HFF-Myc (cell line): Measurements from ENCODE around the gene MCM9.
"Not testable (repeated sequence)": the region's sequence is repeated elsewhere in the genome, so short reads cannot be mapped to it uniquely, and the experiment has no call there.

Source experiments
- DNase-seq: peaks from one replicate; pipeline ENCODE4 v3.0.0-alpha.2; 2011; ENCODE audit warnings: low read depth; ENCODE audit errors: extremely low read depth
- H3K4me3 ChIP-seq: replicated peaks from 2 replicates; pipeline ENCODE4 v1.5.1; 2011; ENCODE audit warnings: low read depth, mild to moderate bottlenecking, control low read depth, low read length
- TF ChIP-seq, protein P1 (sequence below): IDR thresholded peaks from 2 replicates; pipeline ENCODE4 v1.5.1; 2012; ENCODE audit warnings: mild to moderate bottlenecking, low read depth, low read length, control low read depth; ENCODE audit errors: missing control alignments

The MCM9 gene

DNA sequence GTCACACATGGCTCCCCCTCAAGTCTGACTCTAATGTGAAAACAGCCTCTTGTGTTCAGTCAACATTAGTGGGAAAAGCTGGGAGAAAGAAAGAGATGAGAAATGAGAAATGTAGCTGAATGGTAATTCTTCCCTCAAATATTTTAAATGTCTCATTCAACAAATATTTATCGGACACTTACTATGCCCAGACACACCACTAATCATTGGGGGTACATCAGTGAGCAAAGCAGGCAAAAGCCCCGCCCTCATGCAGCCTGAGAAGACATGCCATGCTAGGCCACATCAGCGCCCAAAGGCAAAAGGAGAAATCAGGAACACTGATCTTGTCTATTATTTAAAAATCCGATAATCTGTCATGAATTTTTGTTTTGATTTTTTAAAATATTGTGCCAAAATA, 130.9 kb downstream of the MCM9 start:
- DNase-seq, result no peak
- H3K4me3 ChIP-seq, result no peak overlapping the region
- TF ChIP-seq, protein P1, sequence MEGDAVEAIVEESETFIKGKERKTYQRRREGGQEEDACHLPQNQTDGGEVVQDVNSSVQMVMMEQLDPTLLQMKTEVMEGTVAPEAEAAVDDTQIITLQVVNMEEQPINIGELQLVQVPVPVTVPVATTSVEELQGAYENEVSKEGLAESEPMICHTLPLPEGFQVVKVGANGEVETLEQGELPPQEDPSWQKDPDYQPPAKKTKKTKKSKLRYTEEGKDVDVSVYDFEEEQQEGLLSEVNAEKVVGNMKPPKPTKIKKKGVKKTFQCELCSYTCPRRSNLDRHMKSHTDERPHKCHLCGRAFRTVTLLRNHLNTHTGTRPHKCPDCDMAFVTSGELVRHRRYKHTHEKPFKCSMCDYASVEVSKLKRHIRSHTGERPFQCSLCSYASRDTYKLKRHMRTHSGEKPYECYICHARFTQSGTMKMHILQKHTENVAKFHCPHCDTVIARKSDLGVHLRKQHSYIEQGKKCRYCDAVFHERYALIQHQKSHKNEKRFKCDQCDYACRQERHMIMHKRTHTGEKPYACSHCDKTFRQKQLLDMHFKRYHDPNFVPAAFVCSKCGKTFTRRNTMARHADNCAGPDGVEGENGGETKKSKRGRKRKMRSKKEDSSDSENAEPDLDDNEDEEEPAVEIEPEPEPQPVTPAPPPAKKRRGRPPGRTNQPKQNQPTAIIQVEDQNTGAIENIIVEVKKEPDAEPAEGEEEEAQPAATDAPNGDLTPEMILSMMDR, result no peak

DNA sequence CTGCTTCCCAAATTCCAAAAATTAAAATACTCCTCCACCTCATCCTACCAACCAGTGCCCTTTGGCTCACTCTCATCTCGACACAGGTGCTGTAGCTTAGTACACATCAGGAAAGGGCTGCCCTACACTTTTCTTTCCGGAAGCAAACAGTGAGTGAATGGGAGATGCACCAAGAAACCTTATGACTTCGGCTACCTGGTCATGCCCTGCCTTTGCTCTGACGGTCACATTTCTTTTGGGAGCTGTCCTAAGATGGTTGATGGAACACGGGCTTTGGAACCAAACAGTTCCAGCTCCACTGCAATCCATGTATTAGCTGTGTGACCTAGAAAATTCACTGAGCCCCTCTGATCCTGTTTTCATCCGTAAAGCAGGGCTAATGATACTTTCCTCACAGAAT, 133.7 kb downstream of the MCM9 start:
- no peak for DNase-seq
- TF ChIP-seq, protein P1, result no peak
- H3K4me3 ChIP-seq, result no peak overlapping the region

DNA sequence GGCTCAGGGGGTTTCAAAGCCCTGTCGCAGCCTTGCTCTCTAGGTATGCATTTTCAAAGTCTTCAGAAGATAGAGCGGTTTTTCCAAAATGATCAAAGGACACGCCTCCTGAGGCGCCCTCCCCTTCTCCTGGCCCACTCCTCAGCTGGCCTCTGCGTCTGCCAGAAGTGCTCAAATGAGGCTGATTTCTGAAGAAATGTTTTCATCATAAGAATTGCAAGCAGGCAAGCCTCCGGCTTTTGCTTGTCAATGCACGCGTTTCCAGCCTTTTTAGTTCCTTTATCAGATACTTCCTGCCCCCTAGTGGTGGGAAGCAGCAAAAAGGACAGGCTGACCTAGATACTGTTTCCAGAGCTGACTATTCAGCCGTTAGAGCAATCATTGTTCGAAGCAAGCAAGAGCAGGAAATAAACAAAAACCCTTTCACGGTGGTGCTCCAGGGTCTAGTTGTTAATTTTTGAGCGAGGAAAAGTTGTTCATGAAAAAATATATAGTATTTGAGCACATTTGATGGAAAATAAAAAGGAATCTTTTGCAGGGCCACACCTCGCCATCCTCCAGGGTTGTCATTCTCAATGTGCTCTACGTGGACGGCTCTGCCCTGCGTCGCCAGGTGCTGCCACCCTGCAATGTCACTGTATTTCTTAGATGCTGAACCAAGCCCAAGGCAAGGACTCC, 134.4 kb downstream of the MCM9 start:
- TF ChIP-seq, protein P1, result peak; percentile 92
- H3K4me3 ChIP-seq, result no peak overlapping the region
- peak; percentile 69 for DNase-seq

DNA sequence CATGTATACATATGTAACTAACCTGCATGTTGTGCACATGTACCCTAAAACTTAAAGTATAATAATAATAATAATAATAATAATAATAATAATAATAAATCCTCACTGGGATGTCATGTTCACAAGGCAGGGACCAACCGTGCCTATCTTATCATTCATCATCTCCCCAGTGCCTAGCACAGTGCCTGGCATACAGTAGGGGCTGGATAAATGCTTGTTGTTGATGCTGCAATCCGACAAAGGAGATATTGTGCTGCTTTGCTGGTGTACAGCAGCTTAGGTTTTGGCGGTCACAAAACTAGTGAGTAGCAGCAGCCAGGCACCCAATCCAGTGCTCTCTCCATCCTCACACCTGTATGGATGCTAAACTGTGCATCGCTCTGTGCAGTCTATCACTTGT, 135.1 kb downstream of the MCM9 start:
- TF ChIP-seq, protein P1, result no peak
- no peak overlapping the region for H3K4me3 ChIP-seq

DNA sequence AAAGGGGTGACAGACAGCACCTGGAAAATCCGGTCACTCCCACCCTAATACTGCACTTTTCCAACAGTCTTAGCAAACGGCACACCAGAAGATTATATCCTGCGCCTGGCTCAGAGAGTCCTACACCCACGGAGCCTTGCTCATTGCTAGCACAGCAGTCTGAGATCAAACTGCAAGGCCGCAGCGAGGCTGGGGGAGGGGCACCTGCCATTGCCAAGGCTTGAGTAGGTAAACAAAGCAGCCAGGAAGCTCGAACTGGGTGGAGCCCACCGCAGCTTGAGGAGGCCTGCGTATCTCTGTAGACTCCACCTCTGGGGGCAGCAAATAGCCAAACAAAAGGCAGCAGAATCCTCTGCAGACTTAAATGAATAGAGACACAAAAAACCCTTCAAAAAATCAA, 138.4 kb downstream of the MCM9 start:
- H3K4me3 ChIP-seq, DNase-seq: not testable (repeated sequence)

More for the DNA sequence above, 135.1 kb downstream of the MCM9 start:
- DNase-seq, result no peak

DNA sequence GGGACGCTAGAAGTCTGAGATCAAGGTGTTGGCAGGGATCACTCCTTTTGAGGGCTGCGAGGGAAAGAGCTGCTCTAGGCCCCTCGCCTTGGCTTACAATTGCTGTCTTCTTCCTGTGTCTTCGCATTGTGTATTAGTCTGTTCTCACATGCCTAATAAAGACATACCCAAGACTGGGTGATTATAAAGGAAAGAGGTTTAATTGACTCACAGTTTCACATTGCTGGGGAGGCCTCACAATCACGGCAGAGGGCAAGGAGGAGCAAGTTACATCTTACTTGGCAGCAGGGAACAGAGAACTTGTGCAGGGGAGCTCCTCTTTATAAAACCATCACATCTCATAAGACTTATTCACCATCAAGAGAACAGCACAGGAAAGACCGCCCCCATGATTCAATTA, 143.5 kb downstream of the MCM9 start:
- TF ChIP-seq, protein P1, result no peak
- no peak for DNase-seq
- no peak overlapping the region for H3K4me3 ChIP-seq

DNA sequence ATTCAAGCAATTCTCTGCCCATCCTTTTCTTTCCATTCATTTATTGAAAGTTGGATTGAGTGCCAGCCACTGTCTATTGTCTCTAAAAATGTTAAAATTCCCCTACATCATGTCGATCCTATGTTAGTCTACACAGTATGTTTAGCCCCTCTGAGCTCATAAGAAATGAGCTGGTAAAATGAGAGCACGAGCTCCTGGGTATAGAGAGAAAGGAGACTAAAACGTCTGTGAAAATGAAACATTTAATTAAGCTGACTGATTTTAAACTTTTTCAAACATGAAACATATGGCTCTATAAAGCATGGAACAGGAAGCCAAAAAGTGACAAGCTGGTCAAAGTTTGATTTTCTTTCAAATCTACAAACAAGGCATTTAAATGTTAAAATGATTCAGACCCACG, 145.0 kb downstream of the MCM9 start:
- DNase-seq, result no peak
- TF ChIP-seq, protein P1, result no peak
- H3K4me3 ChIP-seq, result no peak overlapping the region
